HFFc6 (cell line): ENCODE data around the gene KIFBP. TPM values are rescaled to one million over a fixed set of nuclear protein-coding genes. Genes with fewer than 3 reads are reported as not detected.
A peak's percentile ranks its signal among the peaks of the same experiment; 100 is the strongest.
"Not testable (repeated sequence)": the region's sequence is repeated elsewhere in the genome, so short reads cannot be mapped to it uniquely, and the experiment has no call there.

Experiments
- DNase-seq: peaks from one replicate; pipeline ENCODE4 v3.0.0-alpha.2; 2018
- H3K27ac Mint-ChIP-seq: 2 replicates; pipeline ENCODE4 v1.8.0; 2020; ENCODE audit warnings: mild to moderate bottlenecking, mixed read lengths
- H3K27me3 Mint-ChIP-seq: 2 replicates; pipeline ENCODE4 v1.8.0; 2021; ENCODE audit warnings: mild to moderate bottlenecking, moderate library complexity, mixed read lengths; ENCODE audit not compliant: insufficient read depth
- H3K36me3 Mint-ChIP-seq: 2 replicates; pipeline ENCODE4 v1.8.0; 2021; ENCODE audit warnings: low read depth, mixed read lengths
- H3K4me1 Mint-ChIP-seq: 2 replicates; pipeline ENCODE4 v1.8.0; 2020; ENCODE audit warnings: low read depth, mixed read lengths
- H3K4me3 Mint-ChIP-seq: 2 replicates; pipeline ENCODE4 v1.8.0; 2020; ENCODE audit warnings: mild to moderate bottlenecking, moderate library complexity, mixed read lengths
- H3K9me3 Mint-ChIP-seq: 2 replicates; pipeline ENCODE4 v1.8.0; 2020; ENCODE audit warnings: mild to moderate bottlenecking, mixed read lengths
- total RNA-seq, 6 experiments: library from RNA; stranded (reverse); fragmentation: NEBNext Ultra II Directional; extraction: Animal tissue kit (Norgen Biotek cat#: 25700); gene quantifications; 2 replicates in 1 of 6; 3 replicates in 5 of 6; pipeline ENCODE4 v1.2.3, GENCODE V29; 2021
- TF ChIP-seq, protein P1 (sequence below): fragments of 200-600 bp; sonication (generic); IDR thresholded peaks from 2 replicates; pipeline ENCODE4 v1.5.0; 2021; ENCODE audit warnings: antibody characterized with exemption, mild to moderate bottlenecking

KIFBP gene
- total RNA-seq, 6 experiments from 2014 or later = 43.6 to 56.2 (median 51.9) TPM

DNA sequence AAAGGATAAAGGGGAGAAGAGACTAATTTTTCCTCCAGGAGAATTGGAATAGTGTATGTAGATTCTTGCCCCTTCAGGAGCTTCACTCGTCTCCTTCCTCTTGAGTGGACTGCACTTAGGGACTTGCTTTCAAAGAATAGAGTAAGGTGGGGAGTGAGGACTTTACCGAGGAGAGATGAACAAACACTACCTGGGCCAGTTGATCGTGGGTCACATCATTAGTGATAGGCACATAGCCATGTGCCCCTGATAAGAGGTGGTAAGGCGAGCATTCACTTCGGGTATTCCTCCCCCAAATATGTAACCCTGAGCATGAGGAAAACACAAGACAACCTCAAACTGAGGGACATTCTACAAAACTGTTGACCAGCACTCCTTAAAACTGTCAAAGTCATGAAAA, 14.6 kb upstream of the KIFBP start:
- DNase-seq = no peak
- H3K9me3 Mint-ChIP-seq = no peaks in the 10 kb centered on the region
- H3K27ac Mint-ChIP-seq = no peak overlapping the region
- TF ChIP-seq, protein P1, sequence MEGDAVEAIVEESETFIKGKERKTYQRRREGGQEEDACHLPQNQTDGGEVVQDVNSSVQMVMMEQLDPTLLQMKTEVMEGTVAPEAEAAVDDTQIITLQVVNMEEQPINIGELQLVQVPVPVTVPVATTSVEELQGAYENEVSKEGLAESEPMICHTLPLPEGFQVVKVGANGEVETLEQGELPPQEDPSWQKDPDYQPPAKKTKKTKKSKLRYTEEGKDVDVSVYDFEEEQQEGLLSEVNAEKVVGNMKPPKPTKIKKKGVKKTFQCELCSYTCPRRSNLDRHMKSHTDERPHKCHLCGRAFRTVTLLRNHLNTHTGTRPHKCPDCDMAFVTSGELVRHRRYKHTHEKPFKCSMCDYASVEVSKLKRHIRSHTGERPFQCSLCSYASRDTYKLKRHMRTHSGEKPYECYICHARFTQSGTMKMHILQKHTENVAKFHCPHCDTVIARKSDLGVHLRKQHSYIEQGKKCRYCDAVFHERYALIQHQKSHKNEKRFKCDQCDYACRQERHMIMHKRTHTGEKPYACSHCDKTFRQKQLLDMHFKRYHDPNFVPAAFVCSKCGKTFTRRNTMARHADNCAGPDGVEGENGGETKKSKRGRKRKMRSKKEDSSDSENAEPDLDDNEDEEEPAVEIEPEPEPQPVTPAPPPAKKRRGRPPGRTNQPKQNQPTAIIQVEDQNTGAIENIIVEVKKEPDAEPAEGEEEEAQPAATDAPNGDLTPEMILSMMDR = no peak
- H3K4me3 Mint-ChIP-seq = no peak overlapping the region
- H3K36me3 Mint-ChIP-seq = peaks cover 29% of the 10 kb centered on the region
- H3K27me3 Mint-ChIP-seq = no peaks in the 10 kb centered on the region; the same call in 1 of the 2 replicates
- H3K4me1 Mint-ChIP-seq = no peaks in the 10 kb centered on the region

GRCh38 chr10:68975936-68976473, 12.6 kb upstream of the KIFBP start:
- H3K27me3 Mint-ChIP-seq, H3K4me1 Mint-ChIP-seq, H3K27ac Mint-ChIP-seq, H3K9me3 Mint-ChIP-seq, DNase-seq, H3K4me3 Mint-ChIP-seq: not testable (repeated sequence)
- peaks cover 29% of the 10 kb centered on the region for H3K36me3 Mint-ChIP-seq

DNA sequence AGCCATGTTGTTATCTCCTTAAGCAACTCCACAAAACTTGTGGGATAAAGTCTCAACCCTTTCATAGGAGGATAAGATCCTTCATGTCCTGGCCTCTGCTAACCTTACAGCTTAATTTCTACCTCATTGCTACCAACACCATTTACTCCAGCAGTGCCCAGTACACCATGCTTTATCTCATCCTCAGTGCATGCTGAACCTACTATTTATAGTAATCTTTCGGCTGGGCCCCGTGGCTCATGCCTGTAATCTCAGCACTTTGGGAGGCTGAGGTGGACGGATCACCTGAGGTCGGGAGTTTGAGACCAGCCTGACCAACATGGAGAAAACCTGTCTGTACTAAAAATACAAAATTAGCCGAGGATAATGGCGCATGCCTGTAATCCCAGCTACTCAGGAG, 8.9 kb upstream of the KIFBP start:
- peaks cover 18% of the 10 kb centered on the region for H3K36me3 Mint-ChIP-seq
- H3K9me3 Mint-ChIP-seq, DNase-seq, H3K4me1 Mint-ChIP-seq, H3K4me3 Mint-ChIP-seq, H3K27me3 Mint-ChIP-seq, H3K27ac Mint-ChIP-seq: not testable (repeated sequence)

- Mint-ChIP-seq H3K36me3 (peaks cover 18% of the 10 kb centered on the region), H3K9me3 (no peaks in the 10 kb centered on the region), H3K4me1 (no peaks in the 10 kb centered on the region), H3K27ac (no peak overlapping the region), H3K27me3 (peaks cover 3% of the 10 kb centered on the region; the same call in 1 of the 2 replicates), H3K4me3 (no peak overlapping the region)
- DNase-seq = peak; percentile 10
- TF ChIP-seq, protein P1 = peak; percentile 60
These were observed 7.5 kb upstream of the KIFBP start for GRCh38 chr10:68981074-68981473.

DNA sequence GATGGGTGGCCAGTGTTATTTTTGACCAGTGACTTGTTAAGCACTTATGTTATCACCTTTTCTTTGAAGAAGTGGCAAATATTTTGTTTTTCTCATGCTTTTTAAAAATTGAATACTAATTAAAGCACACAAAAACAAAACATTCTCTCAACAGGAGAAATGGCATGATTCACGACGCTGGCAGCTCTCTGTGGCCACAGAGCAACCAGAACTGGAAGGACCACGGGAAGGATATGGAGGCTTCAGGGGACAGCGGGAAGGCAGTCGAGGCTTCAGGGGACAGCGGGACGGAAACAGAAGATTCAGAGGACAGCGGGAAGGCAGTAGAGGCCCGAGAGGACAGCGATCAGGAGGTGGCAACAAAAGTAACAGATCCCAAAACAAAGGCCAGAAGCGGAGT, 6.2 kb upstream of the KIFBP start:
- DNase-seq = no peak
- no peak overlapping the region for H3K4me3 Mint-ChIP-seq
- TF ChIP-seq, protein P1 = no peak
- H3K27me3 Mint-ChIP-seq = peaks cover 3% of the 10 kb centered on the region
- peaks cover 18% of the 10 kb centered on the region for H3K36me3 Mint-ChIP-seq
- peaks cover 5% of the 10 kb centered on the region for H3K4me1 Mint-ChIP-seq
- peak overlapping the region; percentile 50; the same call in 1 of the 2 replicates for H3K27ac Mint-ChIP-seq
- H3K9me3 Mint-ChIP-seq = no peaks in the 10 kb centered on the region

GRCh38 chr10:68987611-68988010, 992 bp upstream of the KIFBP start:
- DNase-seq = no peak
- TF ChIP-seq, protein P1 = no peak
- Mint-ChIP-seq H3K4me3 (peak overlapping the region; percentile 99), H3K36me3 (peaks cover 24% of the 10 kb centered on the region), H3K4me1 (peaks cover 49% of the 10 kb centered on the region), H3K27me3 (peaks cover 5% of the 10 kb centered on the region), H3K27ac (peak overlapping the region; percentile 95), H3K9me3 (no peaks in the 10 kb centered on the region)
